ENCODE data around the gene CD300A.

DNA sequence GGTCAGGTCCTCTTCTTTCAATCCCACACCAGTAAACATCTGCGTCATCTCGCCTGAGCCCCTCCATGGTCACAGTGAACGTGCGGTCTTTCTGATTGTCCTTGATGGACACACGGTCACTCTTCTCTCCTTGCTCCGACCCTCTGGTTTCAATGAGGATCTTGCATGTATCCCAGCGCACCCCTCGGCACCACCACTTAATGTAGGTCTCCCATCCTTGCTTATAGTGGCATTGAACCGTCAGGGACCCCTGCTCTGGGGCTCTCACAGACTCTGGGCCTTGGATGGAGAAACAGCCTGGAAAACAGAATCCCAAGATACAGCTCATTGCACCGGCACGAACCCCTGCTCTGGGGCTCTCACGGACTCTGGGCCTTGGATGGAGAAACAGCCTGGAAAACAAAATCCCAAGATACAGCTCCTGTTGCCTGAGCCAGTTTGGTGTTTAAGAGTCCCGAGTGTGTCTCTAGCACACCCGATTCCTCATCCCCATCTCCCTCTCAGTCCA, 59.4 kb downstream of the CD300A start:
- TF ChIP-seq CTCF (IDR thresholded peaks at IDR 0.05) (no peak), POLR2A (IDR thresholded peaks at IDR 0.05) (no peak)
